ENCODE results near the gene CYP26A1.

CYP26A1 gene, protein sequence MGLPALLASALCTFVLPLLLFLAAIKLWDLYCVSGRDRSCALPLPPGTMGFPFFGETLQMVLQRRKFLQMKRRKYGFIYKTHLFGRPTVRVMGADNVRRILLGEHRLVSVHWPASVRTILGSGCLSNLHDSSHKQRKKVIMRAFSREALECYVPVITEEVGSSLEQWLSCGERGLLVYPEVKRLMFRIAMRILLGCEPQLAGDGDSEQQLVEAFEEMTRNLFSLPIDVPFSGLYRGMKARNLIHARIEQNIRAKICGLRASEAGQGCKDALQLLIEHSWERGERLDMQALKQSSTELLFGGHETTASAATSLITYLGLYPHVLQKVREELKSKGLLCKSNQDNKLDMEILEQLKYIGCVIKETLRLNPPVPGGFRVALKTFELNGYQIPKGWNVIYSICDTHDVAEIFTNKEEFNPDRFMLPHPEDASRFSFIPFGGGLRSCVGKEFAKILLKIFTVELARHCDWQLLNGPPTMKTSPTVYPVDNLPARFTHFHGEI

GRCh38 chr10:93073539-93074146 is at the start of gene CYP26A1:
Gene CYP26A1 (plus strand): TSS chr10:93073893. CDS start chr10:93073935, 42 bp downstream.
- no peak for DNase-seq

- no peak for DNase-seq
Measured at GRCh38 chr10:93026072-93026471, 47.6 kb upstream of the CYP26A1 start.

DNA sequence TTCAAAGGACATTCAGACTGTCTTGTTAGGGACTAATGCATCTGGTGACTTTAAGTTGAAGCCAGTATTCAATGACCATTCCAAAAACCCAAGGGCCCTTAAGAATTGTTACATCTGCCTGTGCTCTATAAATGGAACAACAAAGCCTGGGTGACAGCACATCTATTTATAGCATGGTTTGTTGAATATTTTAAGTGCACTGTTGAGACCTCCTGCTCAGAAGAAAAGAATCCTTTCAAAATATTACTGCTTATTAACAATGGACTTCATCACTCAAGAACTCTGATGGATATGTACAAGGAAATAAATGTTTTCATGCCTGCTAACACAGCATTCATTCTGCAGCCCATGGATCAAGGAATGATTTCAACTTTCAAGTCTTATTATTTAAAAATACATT is 46.2 kb upstream of the CYP26A1 start:
- no peak for DNase-seq

- no peak for DNase-seq
Measured at GRCh38 chr10:93028883-93029282, 44.8 kb upstream of the CYP26A1 start.

DNA sequence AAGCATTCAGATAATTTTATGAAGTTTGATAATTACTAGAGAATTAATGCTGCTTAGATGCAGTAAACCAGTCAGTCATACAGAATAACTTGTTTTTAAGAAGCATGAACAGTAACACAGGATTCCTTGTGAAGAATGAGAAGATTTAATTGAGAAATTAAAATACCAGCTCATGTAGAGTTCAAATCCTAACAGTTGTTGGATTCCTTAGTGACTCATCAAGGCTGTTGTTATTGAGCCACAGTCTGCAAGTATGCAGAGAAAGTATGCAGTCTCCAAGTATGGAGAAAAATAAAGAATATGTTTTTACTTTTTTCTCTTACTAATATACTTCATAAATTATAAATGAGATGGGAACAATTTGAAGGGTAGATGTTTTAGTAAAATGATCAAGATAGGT is 43.3 kb upstream of the CYP26A1 start:
- DNase-seq: no peak

GRCh38 chr10:93032105-93032808 is 41.4 kb upstream of the CYP26A1 start:
- no peak for DNase-seq

DNA sequence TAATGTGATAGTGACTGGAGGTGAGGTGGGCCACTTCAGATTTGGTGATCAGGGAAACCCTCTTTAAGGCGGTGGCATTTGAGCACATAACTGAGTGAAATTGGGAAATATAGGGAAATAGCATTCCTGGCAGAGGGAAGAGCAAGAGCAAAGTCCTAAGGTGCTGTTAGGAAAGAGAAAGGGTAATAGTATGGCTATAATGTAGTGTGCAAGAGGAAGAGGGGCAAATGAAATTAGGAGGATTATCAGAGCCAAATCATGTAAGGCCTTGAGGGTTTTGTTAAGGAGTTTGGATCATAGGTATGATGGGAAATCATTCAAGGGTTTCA is 40.9 kb upstream of the CYP26A1 start:
- no peak for DNase-seq

DNA sequence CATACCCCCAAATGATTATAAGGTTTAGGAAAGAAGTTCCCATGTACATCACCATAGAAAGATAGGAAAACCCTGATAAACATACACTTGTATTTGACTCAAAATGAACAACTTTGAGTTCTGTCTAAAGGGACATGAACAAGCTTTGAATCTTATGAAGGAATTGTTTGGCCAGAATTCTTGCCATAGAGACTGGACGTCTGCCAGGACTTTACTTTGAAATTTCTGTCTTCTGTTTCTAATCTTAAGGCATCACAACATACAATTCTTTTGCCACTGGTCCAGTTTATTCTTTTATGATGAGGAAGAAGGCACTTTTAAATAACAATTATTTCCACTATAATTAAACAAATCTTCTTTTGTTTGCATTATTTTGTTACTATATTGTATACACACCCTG is 39.3 kb upstream of the CYP26A1 start:
- DNase-seq: no peak

- DNase-seq: no peak
Measured at GRCh38 chr10:93039110-93039509, 34.6 kb upstream of the CYP26A1 start.

- DNase-seq: no peak
Measured at GRCh38 chr10:93039721-93040120, 34.0 kb upstream of the CYP26A1 start.

DNA sequence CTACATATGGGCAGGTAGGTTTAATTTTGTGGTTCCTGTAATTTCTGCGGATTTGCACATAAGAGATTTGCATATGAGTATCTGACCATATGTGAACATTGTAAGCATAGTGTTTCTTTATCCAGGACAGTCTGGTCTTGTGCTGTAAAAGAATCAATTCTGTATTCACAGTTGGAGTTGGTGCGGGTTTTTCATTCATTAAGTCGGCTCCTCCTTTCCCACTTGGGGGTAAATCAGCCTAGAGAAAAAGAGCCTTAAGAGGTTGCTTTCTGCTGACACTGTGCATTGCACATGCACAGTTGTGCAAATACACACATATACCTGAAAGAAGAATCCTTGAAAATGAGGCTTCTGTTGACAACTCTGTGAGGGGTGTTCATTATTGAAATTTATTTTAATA is 19.2 kb upstream of the CYP26A1 start:
- no peak for DNase-seq

- DNase-seq: no peak
Measured at GRCh38 chr10:93058139-93058538, 15.6 kb upstream of the CYP26A1 start.

DNA sequence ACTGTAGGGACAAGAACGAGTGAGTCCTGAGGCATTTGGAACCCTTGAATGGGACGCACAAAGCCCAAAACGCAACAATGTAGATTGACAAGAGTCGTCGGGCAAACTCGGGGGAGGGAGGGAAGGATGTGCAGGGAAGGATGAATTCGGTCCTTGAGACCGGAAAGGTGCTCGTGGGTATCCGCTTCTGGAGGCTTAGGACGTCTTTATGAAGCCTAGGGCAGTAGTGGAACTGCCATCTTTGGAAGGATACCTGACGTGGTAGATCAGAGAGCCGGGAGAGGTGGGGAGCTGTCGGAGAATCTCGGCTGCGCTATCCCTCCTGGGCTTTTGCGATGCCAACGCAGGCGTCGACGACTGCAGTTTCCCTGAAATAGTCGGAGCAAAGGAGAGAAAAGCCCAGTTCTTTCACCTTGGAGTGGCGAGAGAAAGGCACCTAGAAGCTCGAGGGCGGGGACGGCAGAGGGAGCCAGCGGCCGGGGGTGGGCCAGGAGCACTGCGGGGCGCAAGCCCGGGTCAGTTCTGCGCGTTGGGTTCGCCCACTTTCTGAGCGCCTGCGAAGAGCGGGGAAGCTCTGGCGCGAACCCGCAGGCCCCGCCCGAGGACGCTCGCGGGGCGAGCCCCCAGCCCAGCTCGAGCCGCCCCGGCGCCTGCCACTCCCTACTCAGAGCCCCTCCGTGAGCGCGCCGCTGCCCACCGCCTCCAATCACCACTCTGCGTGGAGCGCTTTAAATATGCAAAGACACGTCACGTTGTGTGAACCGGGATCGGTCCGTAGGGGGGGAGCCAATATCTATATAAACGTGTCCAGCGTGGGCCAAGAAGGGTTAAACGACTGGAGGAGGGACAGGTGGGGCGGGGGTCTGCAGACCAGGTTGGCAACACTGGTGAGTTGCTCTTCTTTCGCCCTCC is 13.5 kb upstream of the CYP26A1 start, which contains the start of gene CYP26C1:
Gene CYP26C1, plus strand, starts transcription at position 824 of the 912 bp plus-strand sequence. CDS start 466 bp downstream, outside the sequence.
- DNase-seq: no peak

- DNase-seq: no peak
Measured at GRCh38 chr10:93060887-93061593, 12.7 kb upstream of the CYP26A1 start.

DNA sequence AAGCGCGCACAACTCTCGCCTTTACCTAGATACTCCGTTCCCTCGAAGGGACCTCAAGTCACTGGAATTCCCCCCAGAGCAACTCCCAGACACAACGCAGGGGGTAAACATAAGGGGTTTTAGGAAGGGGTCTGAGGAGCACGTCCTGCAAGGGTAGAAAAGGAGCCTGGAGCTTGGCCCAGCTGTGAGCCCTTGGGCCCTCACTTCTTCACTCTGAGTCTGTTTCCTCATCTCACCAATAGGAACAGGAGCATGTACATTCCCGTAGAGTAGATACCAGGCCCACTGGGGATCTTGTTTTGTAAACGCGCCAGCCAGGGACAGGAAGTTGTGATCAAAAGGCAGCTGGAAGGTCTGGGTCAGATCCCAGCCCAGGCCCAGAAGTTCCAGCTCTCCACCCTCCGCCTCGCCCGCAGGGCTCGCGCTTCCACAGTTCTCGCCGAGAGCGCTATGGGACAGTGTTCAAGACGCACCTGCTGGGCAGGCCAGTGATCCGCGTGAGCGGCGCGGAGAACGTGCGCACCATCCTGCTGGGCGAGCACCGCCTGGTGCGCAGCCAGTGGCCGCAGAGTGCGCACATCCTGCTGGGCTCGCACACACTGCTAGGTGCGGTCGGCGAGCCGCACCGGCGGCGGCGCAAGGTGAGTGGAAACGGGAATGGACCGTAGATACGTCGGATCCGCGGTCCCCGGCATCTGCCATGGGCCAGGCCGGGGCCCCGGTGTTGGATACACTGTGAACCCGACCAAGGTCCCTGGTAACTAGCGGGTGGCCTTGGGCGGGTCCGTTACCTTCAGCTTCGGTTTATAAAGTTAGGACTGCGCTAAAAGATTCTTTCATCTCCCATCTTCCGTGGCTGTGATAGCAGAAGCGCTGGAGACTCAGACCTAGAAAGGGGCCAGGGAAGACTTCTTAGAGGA is 11.8 kb upstream of the CYP26A1 start:
- no peak for DNase-seq

- DNase-seq: no peak
Measured at GRCh38 chr10:93062514-93063143, 11.1 kb upstream of the CYP26A1 start.

DNA sequence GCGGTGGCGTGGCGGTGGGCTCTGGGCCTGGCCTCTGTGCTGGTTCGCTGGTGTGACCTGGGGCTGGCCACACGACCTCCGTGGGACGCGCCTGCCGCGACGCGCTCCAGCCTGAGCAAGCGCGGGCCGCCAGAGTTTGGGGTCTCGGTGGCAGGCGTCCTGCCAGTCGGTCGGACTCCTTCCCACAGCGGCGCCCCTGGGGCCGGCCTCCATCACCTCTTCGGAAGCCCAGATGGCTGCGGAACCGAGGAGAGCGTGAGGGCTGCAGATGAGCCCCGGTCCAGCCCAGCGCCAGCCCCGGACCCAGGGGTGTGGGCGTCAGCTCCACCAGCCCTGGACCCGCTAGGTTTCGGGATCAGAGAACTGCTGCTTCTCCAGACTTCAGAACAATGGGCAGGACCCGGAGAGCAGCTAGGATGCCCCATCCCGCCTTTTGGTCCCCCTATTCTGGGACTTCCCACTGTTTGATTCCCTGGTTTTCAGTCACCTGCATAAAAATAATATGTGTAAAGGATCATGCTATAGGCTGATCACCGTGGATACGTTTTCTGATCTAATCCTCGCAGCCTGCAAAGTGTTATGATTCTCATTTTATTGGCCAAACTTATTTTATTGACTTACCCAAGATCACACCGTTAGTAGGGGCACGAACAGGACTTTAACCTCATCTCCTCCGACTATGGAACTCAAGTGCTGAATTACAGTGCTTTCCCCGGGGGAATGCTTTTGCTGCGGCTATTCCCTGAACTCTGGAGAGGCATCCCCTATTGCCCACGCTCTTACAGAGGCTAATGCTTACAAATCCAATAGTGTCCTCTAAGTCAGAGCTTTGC is 10.3 kb upstream of the CYP26A1 start:
- no peak for DNase-seq

DNA sequence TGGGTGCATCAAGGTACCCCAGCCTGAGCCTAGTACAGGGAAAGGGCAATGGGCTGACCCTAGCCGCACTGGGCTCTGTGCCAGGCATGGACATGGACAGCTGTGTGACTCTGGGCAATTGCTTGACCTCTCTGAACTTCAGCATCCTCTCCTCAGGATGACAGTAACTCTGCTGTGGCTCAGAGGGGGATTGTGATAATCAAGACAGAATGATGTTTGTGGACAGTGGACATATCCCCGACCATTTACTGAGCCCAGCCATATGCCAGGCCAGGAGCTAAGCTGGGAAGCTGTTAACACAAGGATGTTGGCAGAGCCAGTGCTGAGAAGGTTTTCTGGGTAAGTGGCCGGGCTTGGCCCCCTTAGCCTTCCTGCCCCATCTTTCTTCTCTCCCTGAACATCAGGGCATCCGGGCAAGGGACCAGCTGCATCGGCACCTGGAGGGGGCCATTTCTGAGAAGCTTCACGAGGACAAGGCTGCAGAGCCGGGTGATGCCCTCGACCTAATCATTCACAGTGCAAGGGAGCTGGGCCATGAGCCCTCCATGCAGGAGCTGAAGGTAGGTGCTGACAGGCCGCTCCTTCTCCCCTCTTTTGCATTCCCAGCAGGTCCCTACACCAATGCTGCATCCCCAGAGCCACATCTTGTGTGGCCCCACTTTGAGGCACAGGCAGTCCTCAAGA is 9.6 kb upstream of the CYP26A1 start:
- DNase-seq: no peak

Measured in NCI-H1436 (cell line).